NCI-H1048 (cell line): ENCODE measurements around the gene ACOT6.
A peak's percentile ranks its signal among the peaks of the same experiment; 100 is the strongest.
"Not testable (repeated sequence)": the region's sequence is repeated elsewhere in the genome, so short reads cannot be mapped to it uniquely, and the experiment has no call there.

Source experiments
- DNase-seq: peaks from one replicate; lab custom pipeline; 2025; lab: John Stamatoyannopoulos, UW

ACOT6 gene

GRCh38 chr14:73599499-73599898, 12.8 kb upstream of the ACOT6 start:
- no peak for DNase-seq

- no peak for DNase-seq
These were observed 9.3 kb upstream of the ACOT6 start for GRCh38 chr14:73602994-73603393.

DNA sequence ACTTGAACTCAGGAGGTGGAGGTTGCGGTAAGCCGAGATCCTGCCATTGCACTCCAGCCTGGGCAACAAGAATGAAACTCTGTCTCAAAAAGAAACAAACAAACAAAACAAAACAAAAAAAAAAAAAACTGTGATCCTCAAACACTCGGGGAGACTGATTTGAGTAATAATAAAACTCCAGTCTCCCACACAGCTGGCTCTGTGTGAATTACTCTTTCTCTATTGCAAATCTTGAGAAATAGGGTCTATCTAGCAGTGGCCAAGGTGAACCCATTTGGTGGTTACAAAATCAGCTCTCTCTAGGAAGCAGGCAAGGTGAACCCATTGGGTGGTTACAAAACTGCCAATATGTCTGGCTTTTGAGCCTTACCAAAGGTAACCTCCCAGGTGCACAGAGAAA, 6.0 kb upstream of the ACOT6 start:
- no peak for DNase-seq

- no peak for DNase-seq
These were observed 5.1 kb upstream of the ACOT6 start for GRCh38 chr14:73607241-73607640.

- DNase-seq = no peak
These were observed 1.6 kb upstream of the ACOT6 start for GRCh38 chr14:73610687-73611086.

- no peak for DNase-seq
These were observed 698 bp downstream of the ACOT6 start for GRCh38 chr14:73613046-73613383.

GRCh38 chr14:73613419-73613963, 1.2 kb downstream of the ACOT6 start:
- no peak for DNase-seq

DNA sequence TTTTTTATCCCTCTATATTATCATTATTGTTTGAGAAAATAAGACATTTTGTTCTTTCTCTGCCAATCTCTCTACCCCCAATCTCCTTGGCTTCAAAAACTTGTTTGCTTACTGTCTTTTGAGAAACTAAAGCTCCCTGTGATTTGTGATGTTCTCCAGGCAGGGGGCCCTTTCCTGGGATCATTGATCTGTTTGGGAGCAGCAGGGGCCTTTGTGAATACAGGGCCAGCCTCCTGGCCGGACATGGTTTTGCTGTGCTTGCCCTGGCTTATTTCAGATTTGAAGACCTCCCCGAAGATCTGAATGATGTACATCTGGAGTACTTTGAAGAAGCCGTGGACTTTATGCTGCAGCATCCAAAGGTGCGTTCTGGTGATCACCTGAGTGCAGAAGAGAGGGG, 4.5 kb downstream of the ACOT6 start:
- DNase-seq = no peak

DNA sequence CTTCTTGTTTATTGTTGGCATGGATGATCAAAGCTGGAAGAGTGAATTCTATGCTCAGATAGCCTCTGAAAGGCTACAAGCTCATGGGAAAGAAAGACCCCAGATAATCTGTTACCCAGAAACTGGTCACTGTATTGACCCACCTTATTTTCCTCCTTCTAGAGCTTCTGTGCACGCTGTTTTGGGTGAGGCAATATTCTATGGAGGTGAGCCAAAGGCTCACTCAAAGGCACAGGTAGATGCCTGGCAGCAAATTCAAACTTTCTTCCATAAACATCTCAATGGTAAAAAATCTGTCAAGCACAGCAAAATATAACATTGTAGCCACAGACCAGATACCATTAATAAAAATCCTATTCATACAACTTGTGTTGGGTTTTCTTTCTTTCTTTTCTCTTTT, 7.2 kb downstream of the ACOT6 start:
- no peak for DNase-seq

DNA sequence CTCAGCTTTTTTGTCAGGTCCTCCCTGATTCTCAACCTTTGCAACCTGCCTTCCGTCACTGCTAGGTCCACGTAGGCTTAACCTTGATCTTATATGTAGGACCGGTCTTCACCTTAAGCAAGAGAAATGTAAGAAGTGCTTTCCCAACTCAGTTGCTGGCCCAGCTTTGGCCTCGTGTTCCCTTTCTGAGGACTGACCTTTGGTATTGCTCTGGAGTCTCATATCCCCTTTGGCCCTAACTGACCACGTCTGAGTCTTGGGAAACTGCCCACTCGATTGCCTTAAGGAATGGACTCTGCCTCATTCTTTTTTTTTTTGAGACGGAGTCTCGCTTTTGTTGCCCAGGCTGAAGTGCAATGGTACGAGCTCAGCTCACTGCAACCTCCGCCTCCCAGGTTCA, 8.0 kb downstream of the ACOT6 start:
- no peak for DNase-seq

- DNase-seq = no peak
These were observed 11.3 kb downstream of the ACOT6 start for GRCh38 chr14:73623504-73624054.

- no peak for DNase-seq
These were observed 13.4 kb downstream of the ACOT6 start for GRCh38 chr14:73625706-73626105.

DNA sequence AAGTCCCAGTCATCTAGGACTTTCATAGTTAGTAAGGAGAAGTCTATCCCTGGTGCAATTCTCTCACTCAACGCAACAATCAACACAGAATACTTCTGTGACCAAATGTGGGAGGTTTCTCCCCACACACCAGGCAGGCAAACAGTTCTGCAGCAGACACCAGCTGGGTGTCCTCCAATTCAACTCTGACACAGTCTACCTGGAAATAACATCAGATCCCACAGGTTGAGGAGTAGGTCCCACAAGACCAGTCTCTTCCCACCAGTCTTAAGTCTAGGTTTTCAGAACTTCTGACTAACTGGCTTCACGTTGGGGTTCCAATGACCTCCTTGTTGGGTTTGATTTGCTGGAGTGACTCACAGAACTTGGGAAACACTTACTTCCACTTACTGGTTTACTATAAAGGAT, 14.8 kb downstream of the ACOT6 start:
- DNase-seq = no peak

DNA sequence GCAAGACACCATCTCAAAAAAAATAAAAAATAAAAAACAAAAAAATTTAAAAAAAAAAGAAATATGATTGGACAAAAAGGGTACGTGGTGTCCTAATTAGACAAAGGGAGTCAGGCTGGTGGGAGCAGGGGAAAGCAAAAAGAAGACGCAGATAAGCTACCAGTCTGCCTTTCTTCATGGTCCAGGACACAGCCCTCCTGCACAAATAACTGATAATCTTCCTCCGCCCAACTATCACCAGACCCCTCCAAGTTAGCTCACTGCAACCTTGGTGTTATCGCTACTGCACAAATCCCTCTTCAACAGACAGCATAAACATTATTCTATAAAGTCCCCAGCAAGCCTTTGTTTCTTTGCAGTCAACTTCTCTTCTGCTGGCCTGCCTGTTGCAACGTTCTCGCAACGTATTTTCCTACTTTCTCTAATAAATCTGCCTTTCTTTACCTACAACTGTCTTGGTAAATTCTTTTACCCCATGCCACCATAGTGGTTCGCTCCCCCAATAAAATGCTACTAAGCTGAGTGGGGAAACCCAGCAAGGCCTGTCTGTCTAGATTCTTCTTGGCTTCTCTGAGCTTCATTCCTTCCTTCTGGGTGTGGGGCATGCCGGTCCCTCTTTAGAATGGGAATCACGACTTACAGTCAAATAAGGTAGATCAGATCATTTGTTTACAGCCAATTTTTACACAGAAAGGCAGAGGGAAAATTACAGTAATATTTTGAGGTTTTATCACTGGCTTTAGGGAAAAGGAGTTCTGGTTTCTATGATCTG, 17.9 kb downstream of the ACOT6 start:
- no peak for DNase-seq

DNA sequence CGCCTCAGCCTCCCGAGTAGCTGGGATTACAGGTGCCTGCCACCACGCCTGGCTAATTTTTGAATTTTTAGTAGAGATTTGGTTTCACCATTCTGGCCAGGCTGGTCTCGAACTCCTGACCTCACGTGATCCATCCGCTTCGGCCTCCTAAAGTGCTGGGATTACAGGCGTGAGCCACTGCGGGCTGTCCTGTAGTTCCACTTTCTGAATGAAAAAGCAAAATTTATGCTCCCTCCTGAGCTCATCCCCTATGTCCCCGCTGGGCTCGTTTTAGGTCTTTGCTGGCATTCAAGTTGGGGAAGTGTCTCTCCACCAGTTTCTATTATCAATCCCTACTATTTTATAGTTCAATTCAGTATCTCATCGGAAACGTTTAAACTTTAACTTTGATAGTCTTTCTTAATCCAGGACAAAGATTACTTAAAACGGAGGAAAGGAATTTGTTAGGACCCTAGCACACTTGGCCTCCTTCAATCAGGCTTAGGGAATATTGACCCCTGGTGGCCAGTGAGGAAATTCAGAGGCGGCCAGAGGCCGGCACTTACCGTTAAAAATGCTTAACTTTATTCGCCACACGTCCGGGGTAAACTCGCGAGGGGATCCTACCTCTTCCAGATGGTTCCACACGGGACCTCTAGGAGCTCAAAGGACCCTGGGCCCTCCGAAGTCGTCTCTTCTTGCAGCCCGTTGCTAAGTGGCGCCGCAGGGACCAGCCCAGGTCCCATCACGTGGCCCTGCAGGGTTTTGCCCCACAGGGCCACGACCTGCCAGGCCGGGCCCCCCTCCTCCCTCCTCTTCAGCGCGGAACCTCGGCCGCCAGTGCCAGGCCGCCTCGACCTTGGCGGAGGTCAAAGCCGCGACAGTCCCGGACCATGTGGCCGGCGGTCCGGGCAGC, 21.0 kb downstream of the ACOT6 start:
- no peak for DNase-seq

- no peak for DNase-seq
These were observed 21.9 kb downstream of the ACOT6 start for GRCh38 chr14:73634011-73634833.

- DNase-seq = not testable (repeated sequence)
These were observed 24.0 kb downstream of the ACOT6 start for GRCh38 chr14:73636355-73636754.

- no peak for DNase-seq
These were observed 25.5 kb downstream of the ACOT6 start for GRCh38 chr14:73637830-73638229.

DNA sequence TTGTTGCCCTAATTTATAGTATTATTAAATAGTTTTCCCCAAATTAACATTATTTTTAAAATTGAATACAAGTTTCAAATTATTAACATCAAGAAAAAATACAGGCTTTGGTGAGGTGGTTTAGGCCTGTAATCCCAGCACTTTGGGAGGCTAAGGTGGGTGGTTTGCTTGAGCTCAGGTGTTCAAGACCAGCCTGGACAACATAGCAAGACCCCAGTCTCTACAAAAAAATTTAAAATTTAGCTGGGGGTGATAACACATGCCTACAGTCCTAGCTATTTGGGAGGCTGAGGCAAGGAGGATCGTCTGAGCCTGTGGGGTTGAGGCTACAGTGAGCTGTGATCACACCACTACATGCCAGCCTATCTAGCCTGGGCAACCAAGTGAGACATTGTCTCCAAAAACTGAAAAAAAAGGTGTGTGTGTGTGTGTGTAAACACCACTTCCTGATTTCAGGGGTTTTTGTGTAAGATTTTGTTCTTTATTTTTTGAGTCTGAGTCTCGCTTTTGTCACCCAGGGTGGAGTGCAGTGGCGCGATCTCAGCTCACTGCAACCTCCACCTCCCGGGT, 28.6 kb downstream of the ACOT6 start:
- no peak for DNase-seq

GRCh38 chr14:73644531-73645247, 32.4 kb downstream of the ACOT6 start, which contains the start of gene DNAL1:
Gene DNAL1 (plus strand): TSS chr14:73644986. CDS start chr14:73645040, 54 bp downstream.
- DNase-seq = peak; percentile 56

- no peak for DNase-seq
These were observed 32.9 kb downstream of the ACOT6 start for GRCh38 chr14:73645248-73645610.
